CD4-positive, alpha-beta T cell treated with Interferon alpha-2 for 1 hour (primary cell): Measurements from ENCODE around the gene EPN2.
"Not testable (repeated sequence)": the region's sequence is repeated elsewhere in the genome, so short reads cannot be mapped to it uniquely, and the experiment has no call there.

Experiments used
- DNase-seq, 2 donors: peaks; one replicate each; pipeline ENCODE4 v3.0.0-alpha.2; 2020 to 2022

The EPN2 gene

DNA sequence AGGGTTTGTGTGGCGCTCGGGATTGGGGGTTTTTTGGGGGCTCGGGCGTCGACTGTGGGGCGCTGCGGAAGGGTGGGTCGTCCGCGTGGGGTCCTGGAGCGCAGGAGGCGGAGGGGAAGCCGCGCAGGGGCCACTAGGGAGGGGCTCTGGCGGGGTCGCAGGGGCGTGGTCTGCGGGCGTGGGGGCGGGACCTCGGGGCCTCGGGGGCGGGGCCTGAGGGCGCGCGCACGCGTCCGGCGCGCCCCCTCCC is at the start of gene EPN2:
EPN2 (plus strand) TSS at position 228 of the 250 bp plus-strand sequence. CDS start 45,754 bp downstream, outside the sequence.
- peak; percentile 59 to 72 for DNase-seq

GRCh38 chr17:19187883-19188869 is 49.0 kb upstream of the EPN2 start:
- not testable (repeated sequence) for DNase-seq

DNA sequence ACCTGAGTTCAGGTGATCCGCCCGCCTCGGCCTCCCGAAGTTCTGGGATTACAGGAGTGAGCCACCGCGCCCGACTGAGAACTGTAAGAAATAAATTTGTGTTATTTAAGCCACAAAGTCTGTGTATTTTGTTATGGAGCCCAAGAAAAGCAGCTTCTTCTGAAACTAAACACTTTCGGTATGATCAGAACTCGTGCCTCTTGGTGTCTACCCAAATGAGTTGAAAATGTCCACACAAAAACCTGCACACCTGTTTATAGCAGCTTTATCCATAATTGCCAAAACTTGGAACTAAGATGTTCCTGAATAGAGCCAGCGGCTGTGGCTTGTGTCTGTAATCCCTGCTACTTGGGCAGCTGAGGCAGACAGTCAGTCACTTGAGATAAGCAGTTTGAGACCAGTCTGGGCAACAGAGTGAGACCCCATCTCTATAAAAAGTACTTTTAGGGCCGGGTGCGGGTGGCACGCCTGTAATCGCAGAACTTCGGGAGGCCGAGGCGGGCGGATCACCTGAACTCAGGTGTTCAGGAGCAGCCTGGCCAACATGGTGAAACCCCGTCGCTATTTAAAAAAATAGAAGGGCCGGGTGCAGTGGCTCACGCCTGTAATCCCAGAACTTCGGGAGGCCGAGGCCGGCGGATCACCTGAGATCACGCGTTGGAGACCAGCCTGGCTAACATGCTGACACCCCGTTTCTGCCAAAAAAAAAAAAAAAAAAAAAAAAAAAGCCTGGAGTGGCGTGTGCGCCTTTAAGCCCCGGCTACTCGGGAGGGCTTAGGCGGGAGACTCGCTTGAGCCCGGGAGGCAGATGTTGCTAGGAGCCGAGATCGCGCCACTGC is 48.1 kb upstream of the EPN2 start:
- not testable (repeated sequence) for DNase-seq

- not testable (repeated sequence) for DNase-seq
Measured at GRCh38 chr17:19189781-19190405, 47.3 kb upstream of the EPN2 start.

DNA sequence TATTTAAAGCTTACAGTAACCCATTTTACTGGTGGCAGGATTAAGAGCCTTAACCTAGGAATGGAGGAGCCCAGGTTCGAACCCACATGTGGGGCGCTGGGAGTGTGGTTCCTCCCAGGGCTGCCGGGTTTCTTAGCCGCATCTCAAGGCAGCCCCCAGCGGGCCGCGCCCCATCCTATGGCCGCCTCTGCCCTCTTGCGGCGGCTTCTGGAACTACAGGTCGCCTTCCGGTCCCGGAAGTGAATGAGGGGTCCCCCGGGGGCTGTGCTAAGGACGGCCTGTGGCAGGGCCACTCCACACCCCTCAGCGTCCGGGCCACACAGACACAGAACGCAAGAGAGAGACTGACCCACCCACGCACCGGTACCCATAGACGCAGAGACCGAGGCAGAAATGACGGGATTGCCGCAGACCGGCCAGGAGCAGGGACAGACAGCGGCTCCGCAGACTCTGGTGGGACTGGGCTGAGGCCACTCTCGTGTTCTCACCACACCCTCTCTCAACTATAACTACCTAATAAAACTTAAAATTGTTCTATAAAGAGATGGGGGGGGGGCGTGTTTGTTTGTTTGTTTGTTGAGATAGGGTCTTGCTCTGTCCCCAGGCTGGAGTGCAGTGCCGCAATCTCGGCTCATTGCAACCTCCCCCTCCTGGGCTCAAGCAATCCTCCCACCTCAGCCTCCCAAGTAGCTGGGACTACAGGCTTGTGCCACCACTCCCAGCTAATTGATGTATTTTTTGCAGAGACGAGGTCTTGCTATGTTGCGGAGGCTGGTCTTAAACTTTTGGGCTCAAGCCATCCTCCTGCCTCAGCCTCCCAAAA is 40.6 kb upstream of the EPN2 start:
- peak in 1 of 2 donors; percentile 0 for DNase-seq

GRCh38 chr17:19202448-19202847 is 34.7 kb upstream of the EPN2 start:
- not testable (repeated sequence) for DNase-seq

- DNase-seq, result not testable (repeated sequence)
Measured at GRCh38 chr17:19203429-19203828, 33.7 kb upstream of the EPN2 start.

DNA sequence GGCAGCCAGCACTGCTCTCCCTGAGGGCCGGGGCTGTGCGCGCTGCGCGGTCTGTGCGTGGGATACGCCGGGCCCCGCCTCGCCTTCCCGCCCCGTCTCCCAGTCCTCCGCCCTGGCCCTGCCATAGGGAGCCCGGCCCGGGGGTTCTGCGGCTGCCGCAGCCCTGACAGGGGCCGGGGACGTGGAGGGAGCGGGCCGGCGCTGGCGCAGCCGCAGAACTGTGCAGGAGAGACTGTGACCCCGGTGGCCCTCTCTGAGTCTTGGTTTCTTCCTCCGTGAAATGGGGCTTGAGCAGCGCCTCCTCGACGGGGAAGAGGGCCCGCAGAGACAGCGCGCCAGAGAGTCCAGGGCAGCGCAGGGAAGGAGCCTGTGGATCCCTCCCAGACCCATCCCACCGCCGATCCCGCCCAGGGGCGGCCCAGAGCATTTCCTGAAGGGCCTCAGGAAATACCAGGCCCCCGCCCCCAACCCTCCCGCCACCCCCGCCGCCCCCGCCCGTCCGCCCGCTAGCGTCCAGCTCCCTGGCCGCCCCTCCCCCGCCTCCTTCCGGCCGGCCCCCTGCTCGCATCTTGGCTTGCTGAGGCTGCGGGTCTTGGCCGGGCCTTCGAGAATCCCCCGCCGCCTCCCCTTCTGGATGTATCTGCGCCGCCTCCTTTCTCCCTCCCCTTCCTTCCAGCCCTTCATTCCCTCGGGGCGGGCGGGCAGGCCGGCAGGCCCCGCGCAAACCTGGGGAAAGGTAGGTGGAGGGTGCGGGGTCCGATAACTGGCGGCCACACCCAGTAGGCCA is 21.9 kb upstream of the EPN2 start:
- DNase-seq, result not testable (repeated sequence)

GRCh38 chr17:19216148-19216926 is 20.8 kb upstream of the EPN2 start:
- DNase-seq, result not testable (repeated sequence)

- DNase-seq, result not testable (repeated sequence)
Measured at GRCh38 chr17:19218914-19219313, 18.3 kb upstream of the EPN2 start.

DNA sequence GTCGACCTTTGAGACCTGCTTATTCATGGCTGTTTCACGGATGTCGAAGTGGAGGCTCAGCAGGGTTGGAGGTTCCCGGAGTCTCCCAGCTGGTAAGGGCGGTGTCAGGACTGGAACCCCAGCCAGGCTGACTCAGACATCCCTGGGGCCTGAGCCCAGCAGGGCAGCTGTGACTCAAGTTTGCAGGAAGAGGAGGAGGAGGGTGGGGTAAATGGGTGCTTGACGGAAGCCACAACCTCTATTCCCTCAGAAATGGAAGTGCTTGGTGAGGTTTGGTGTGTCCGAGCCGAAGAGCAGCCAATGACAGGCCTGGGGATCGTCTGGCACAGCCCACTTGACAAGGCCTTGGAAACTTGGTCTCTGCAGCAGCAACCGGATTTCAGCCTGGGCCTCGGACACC is 17.8 kb upstream of the EPN2 start:
- DNase-seq, result not testable (repeated sequence)

DNA sequence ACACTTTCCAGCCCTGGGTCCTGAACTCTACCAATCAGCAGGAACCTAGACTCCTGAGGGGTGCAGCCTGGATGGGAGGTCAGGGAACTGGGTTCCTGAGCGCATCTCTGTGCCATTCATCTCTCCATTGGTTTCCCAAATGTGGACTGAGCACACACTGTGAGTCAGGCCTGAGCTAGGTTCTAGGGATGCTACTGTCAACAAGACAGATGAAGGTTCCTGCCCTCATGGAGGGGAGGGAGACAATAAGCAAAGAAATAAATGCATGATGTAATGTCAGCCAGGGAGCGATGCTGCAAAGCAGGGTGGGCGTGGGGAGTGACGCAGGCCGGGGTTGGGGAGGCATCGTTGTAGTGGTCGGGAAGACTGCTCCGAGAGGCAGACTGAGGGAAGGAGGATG is 17.0 kb upstream of the EPN2 start:
- DNase-seq, result not testable (repeated sequence)

DNA sequence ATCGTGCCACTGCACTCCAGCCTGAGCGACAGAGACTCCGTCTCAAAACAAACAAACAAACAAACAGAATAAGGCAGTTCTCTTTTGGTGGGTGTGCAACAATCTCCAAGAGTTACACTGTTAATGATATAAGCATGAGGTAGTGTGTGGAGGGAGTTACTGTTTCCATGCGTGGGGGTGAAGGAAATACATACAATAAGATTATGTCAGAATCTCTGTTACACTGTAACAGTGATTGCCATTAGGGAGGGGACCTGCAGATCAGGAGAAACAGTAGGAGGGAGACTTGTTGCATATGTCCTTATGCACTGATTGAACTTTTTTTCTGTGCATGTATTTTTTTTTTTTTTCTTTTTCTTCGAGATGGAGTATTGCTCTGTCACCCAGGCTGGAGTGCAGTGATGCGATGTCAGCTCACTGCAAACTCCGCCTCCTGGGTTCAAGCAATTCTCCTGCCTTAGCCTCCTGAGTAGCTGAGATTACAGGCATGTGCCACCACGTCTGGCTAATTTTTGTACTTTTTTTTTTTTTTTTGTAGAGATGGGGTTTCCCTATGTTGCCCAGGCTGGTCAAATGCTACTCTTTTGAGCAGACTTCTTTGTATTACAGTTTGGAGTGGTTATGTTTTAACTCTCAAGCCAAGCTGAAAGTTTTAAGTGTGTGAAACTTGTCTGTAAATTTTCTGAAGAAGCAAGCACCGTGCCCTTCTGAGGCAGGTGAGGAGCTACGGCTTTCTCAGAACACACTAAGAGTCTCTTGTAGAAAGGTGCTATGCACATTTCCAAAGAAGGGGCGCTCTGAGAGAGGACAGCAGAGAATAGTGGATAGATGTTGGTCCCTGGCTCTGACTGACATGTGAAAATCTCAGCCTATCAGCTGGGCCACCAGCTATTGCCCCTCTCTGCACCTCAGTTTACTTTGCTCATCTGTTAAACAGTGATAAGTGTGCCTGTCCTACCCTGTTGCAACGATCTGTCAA is 10.3 kb upstream of the EPN2 start:
- DNase-seq, result not testable (repeated sequence)

DNA sequence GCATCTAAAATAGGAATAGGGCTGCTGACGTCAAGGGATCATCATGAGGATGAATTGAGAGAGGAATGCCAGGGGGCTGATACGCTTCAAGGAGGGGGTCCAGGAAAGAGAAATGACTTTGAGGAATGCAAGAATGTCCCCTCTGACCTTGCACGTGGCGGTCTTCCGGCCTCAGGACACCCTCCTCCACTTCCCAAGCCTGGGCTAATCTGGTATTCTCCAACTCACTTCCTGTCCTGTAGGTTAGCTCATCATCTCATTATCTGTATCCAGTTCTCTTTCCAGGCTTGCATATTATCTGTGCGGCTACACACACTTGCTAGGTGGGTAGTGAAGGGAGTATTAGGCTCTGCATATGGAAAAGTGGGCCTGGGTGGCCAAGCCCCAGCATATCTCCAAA is 2.5 kb upstream of the EPN2 start:
- not testable (repeated sequence) for DNase-seq

DNA sequence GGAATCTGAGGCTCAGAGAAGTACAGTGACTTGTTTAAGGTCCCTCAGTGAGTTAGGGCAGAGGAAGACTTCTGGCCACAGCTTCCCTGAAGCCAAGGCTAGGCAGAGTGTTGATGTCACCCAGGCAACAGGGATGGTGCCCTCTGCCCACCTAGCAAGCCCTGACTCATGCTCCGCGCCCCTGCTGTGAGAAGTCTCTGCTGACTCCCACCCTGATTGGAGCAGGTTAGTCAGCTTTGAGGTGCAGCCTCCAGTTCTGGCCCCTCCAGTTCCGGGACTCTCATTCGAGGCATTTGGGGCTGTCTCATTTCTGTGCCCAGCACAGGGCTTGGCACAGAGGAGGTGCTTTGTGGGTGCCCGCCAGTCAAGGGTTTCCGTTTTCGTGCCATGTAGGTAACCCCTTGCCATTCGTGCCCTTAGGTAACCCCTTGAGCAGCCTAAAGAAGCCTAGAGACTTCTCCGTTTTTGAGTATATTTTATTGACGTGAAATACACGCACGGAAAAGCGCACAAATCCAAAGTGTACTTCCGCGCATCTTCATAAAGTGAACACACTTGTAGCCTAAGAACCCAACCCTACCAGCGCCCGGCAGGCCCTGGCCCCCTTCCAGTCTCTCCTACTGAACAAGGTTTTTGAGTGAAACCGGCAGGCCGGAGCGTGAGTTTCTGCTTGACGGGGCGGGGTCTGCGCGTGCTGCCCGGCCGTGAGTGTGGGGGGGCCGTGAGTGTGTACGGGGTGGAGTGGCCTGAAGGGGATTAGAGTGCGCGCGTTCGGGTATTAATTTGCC is 621 bp upstream of the EPN2 start:
- DNase-seq, result not testable (repeated sequence)

DNA sequence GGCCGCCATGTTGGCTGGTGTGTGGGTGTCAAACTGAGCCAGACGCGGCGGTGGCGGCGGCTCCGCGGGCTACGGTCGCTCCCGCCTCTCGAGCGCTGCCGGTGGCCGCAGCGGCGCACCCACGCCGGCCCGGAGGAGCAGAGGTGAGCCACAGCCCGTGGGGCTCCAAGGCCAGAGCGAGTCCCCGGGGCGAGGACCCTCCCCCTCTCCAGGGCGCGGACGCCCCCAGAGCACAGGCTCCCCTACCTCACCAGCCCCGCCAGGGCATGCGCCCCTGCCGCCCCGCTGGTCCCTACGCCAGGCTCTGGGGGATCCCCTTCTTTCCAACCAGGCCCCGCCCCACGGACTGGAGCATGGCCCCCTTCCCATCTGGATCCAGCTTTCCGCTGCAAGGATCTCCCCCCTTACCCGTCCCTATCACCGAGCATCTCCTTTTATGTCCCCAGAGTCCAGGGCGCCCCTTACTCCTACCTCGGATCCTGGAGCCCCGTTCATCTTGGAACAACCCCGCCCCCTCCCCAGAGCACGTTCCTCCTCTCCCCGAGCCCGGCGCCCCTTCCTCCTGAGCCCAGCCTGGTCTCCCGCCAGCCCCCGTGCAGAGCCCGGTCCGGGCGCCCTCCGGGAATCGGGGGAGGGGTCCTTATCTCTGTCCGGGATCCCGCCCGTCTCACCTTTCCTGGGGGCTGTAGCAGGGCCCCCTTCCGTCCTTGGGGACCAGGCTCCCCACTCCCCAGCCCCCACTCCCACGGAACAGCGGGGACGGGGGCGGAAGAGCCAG is 412 bp downstream of the EPN2 start:
- no peak for DNase-seq

- no peak for DNase-seq
Measured at GRCh38 chr17:19238167-19238505, 970 bp downstream of the EPN2 start.

- DNase-seq, result no peak
Measured at GRCh38 chr17:19239544-19239943, 2.4 kb downstream of the EPN2 start.
